Endothelial cell of umbilical vein (primary cell): ENCODE results near the gene ZNF33B. TPM values are rescaled to one million over a fixed set of nuclear protein-coding genes. Genes with fewer than 3 reads are reported as not detected.

Source experiments
- BruUV-seq: library from RNA; stranded (reverse); fragments of 400-500 nt; replicated peaks from 2 replicates; lab custom pipeline; 2021; lab: Mats Ljungman, UMichigan
- CTCF ChIA-PET: fragments of 300-600, 350-600 bp; sonication (Branson Sonifier 250); formaldehyde crosslinking; loops from one replicate; lab custom pipeline; 2021; ENCODE audit warnings: antibody characterized with exemption, inconsistent platforms; lab: Charles Lee
- POLR2A ChIA-PET: fragments of 300-600, 350-600 bp; sonication (Branson Sonifier 250); formaldehyde crosslinking; loops from one replicate; lab custom pipeline; 2021; ENCODE audit warnings: antibody characterized with exemption, inconsistent platforms; lab: Charles Lee
- DNase-seq: peaks from one replicate; pipeline ENCODE4 v3.0.0-alpha.2; 2011; ENCODE audit warnings: low read depth, low spot score
- FAIRE-seq: peaks from 2 replicates; lab custom pipeline; 2011; peaks lifted over from hg19 to GRCh38; lab: Jason Lieb, UNC
- H2AFZ ChIP-seq: 2 replicates; pipeline ENCODE4 v1.6.0; 2012; ENCODE audit warnings: low read depth, low read length, control low read depth, inconsistent platforms
- H3K27ac ChIP-seq: 2 replicates; pipeline ENCODE4 v1.5.1; 2011; ENCODE audit warnings: low read depth, mild to moderate bottlenecking, control low read depth, low read length, moderate library complexity; ENCODE audit not compliant: insufficient read depth
- H3K27me3 ChIP-seq, 2 experiments: 2 replicates each; pipeline versions ENCODE4 v1.6.0 to v1.6.1; 2011; ENCODE audit warnings: low read length in 2 of 2, mixed read lengths in 1 of 2; ENCODE audit not compliant: control insufficient read depth in 2 of 2, insufficient read depth in 2 of 2
- H3K36me3 ChIP-seq, 2 experiments: 2 replicates in 1 of 2; 3 replicates in 1 of 2; pipeline ENCODE4 v1.5.1; 2011; ENCODE audit warnings: low read length in 2 of 2, mild to moderate bottlenecking in 1 of 2, moderate library complexity in 1 of 2; ENCODE audit not compliant: control insufficient read depth in 2 of 2, insufficient read depth in 2 of 2; ENCODE audit errors: extremely low read depth in 1 of 2
- H3K4me1 ChIP-seq: 3 replicates; pipeline ENCODE4 v1.5.1; 2011; ENCODE audit warnings: mild to moderate bottlenecking, low read length; ENCODE audit not compliant: control insufficient read depth, insufficient read depth; ENCODE audit errors: extremely low read depth
- H3K4me2 ChIP-seq: 2 replicates; pipeline ENCODE4 v1.6.1; 2011; ENCODE audit warnings: low read length, control low read depth, mixed read lengths; ENCODE audit not compliant: insufficient read depth
- H3K4me3 ChIP-seq, 3 experiments: fragments of 200-600 bp in 1 of 3; sonication (generic), shearing (Covaris generic) in 1 of 3; replicated peaks in 1 of 3; 2 replicates each; pipeline ENCODE4 v1.5.1; 2011 to 2016; ENCODE audit warnings: control low read depth in 3 of 3, low read length in 3 of 3, mild to moderate bottlenecking in 2 of 3, inconsistent platforms in 1 of 3, low read depth in 1 of 3, moderate library complexity in 1 of 3; ENCODE audit not compliant: insufficient read depth in 1 of 3
- H3K79me2 ChIP-seq: 2 replicates; pipeline ENCODE4 v1.6.0; 2012; ENCODE audit warnings: low read length, inconsistent platforms; ENCODE audit not compliant: control insufficient read depth, insufficient read depth
- H3K9ac ChIP-seq: replicated peaks from 2 replicates; pipeline ENCODE3; 2011; ENCODE audit warnings: low read length, control low read depth; ENCODE audit not compliant: insufficient read depth; ENCODE audit errors: extremely low read depth
- H3K9me1 ChIP-seq: replicated peaks from 3 replicates; pipeline ENCODE4 v1.6.0; 2011; ENCODE audit warnings: mild to moderate bottlenecking, low read length; ENCODE audit not compliant: control insufficient read depth, insufficient read depth; ENCODE audit errors: extremely low read depth
- H3K9me3 ChIP-seq: replicated peaks from 2 replicates; pipeline ENCODE4 v1.5.1; 2012; ENCODE audit warnings: low read length, inconsistent platforms; ENCODE audit not compliant: control insufficient read depth, insufficient read depth
- H4K20me1 ChIP-seq: replicated peaks from 2 replicates; pipeline ENCODE3; 2011; ENCODE audit warnings: mild to moderate bottlenecking, low read length; ENCODE audit not compliant: control insufficient read depth, insufficient read depth; ENCODE audit errors: extremely low read depth
- CTCF ChIP-seq, 2 donors: IDR thresholded peaks; 1 replicate in 1 of 2; 2 replicates in 1 of 2; pipeline ENCODE4 v1.5.1; 2011; ENCODE audit warnings: low read length in 2 of 2, mild to moderate bottlenecking in 2 of 2, moderate library complexity in 2 of 2, control low read depth in 1 of 2, inconsistent platforms in 1 of 2, low read depth in 1 of 2; ENCODE audit not compliant: insufficient read depth in 1 of 2; ENCODE audit errors: extremely low read depth in 1 of 2
- EZH2 ChIP-seq: IDR thresholded peaks from 2 replicates; pipeline ENCODE4 v1.6.1; 2012; ENCODE audit warnings: borderline replicate concordance, low read depth, mild to moderate bottlenecking, moderate library complexity, low read length, inconsistent platforms; ENCODE audit not compliant: severe bottlenecking
- FOS ChIP-seq: IDR thresholded peaks from 2 replicates; pipeline ENCODE4 v1.6.1; 2011; ENCODE audit warnings: mild to moderate bottlenecking, low read length, moderate library complexity, borderline replicate concordance; ENCODE audit not compliant: insufficient read depth
- GATA2 ChIP-seq: IDR thresholded peaks from 2 replicates; pipeline ENCODE4 v1.7.0; 2011; ENCODE audit warnings: low read depth, mild to moderate bottlenecking, moderate library complexity, mixed read lengths, low read length; ENCODE audit not compliant: insufficient read length, insufficient read depth
- JUN ChIP-seq: IDR thresholded peaks from 2 replicates; pipeline ENCODE4 v1.6.1; 2011; ENCODE audit warnings: borderline replicate concordance, low read depth; ENCODE audit not compliant: insufficient read length, insufficient read depth
- MAX ChIP-seq: IDR thresholded peaks from 2 replicates; pipeline ENCODE4 v1.6.1; 2011; ENCODE audit not compliant: insufficient read depth, insufficient read length
- MYC ChIP-seq: IDR thresholded peaks from one replicate; pipeline ENCODE4 v1.6.1; 2011; ENCODE audit warnings: mild to moderate bottlenecking, low read depth, low read length
- POLR2A ChIP-seq: IDR thresholded peaks from 2 replicates; pipeline ENCODE4 v1.6.1; 2012; ENCODE audit warnings: low read depth, mild to moderate bottlenecking, control low read depth, low read length
- POLR2AphosphoS5 ChIP-seq: IDR thresholded peaks from 2 replicates; pipeline ENCODE4 v1.6.1; 2012; ENCODE audit warnings: low read depth, mild to moderate bottlenecking, control low read depth, low read length, moderate library complexity; ENCODE audit not compliant: insufficient read depth
- dilution Hi-C: fragments of 300-500 bp; cut with MboI; formaldehyde crosslinking; loops from one replicate; pipeline ENCODE4 v1.15.0; 2019; ENCODE audit warnings: low sequenced_read_pairs; ENCODE audit not compliant: extremely low pct_ligation_motif_present
- intact Hi-C: fragments of 100-400 bp; cut with micrococcal nuclease; formaldehyde crosslinking; loops from one replicate; pipeline ENCODE4 v1.10.0; 2022
- polyA plus RNA-seq, 4 experiments: library from polyadenylated mRNA; depleted of rRNA in 3 of 4; stranded (reverse) in 3 of 4; unstranded in 1 of 4; fragments of >200 nt; gene quantifications; 2 replicates each; pipeline versions ENCODE4 v1.2.1 to v1.2.3, GENCODE V29; 2011 to 2012; ENCODE audit warnings: missing spikeins in 1 of 4
- total RNA-seq: library from RNA; stranded (reverse); gene quantifications from 2 replicates; pipeline ENCODE4 v1.2.3, GENCODE V29; 2021

ZNF33B gene
- total and polyA plus RNA-seq, 2 donors (not counting 3 experiments of a cell fraction or from before 2014, with no cell fraction given), result 14.0 to 15.3 TPM

GRCh38 chr10:42553064-42553407, 85.3 kb downstream of the ZNF33B start:
- dilution Hi-C loops, result no loop called here

More at GRCh38 chr10:42553064-42553407, 85.3 kb downstream of the ZNF33B start:
- peak overlapping the region; percentile 86 for H3K4me2 ChIP-seq
- POLR2A ChIA-PET, result no interaction called here
- no peaks in the 10 kb centered on the region for H3K79me2 ChIP-seq
- no peaks in the 10 kb centered on the region for H3K27me3 ChIP-seq
- TF ChIP-seq JUN (no peak), MYC (no peak), MAX (no peak), POLR2AphosphoS5 (no peak), CTCF (IDR thresholded peaks at IDR 0.05; ENCODE audit: extremely low read depth in 1 of 2, insufficient read depth in 1 of 2, low read depth in 1 of 2, low read length in 2 of 2) (no peak), EZH2 (no peak), GATA2 (no peak), POLR2A (no peak), FOS (no peak)
- H3K9me1 ChIP-seq, result no peaks in the 10 kb centered on the region
- H4K20me1 ChIP-seq, result no peaks in the 10 kb centered on the region
- DNase-seq (no peak), FAIRE-seq (no peak)
- CTCF ChIA-PET, result no interaction called here
- H3K4me1 ChIP-seq, result peaks cover 5% of the 10 kb centered on the region
- BruUV-seq, result no TSS peak
- no peaks in the 10 kb centered on the region for H3K36me3 ChIP-seq
- intact Hi-C loops, result no loop called here
- peak overlapping the region; percentile 67 to 71 (median 69) for H3K4me3 ChIP-seq
- H3K27ac ChIP-seq, result no peak overlapping the region
- H2AFZ ChIP-seq, result peak overlapping the region; percentile 98
- H3K9me3 ChIP-seq, result no peaks in the 10 kb centered on the region
- H3K9ac ChIP-seq, result peak overlapping the region; percentile 66
